Stimulated activated CD8-positive, alpha-beta memory T cell treated with anti-CD3 and anti-CD28 coated beads, Interleukin-7, amount 100 ng/mL, for 48 hours (primary cell): ENCODE results near the gene FBXL13.
"Not testable (repeated sequence)": the region's sequence is repeated elsewhere in the genome, so short reads cannot be mapped to it uniquely, and the experiment has no call there.

Source experiments
- DNase-seq, 2 donors: peaks; one replicate each; pipeline ENCODE4 v3.0.0-alpha.2; 2020; ENCODE audit warnings: low read depth in 1 of 2; ENCODE audit errors: extremely low read depth in 1 of 2

Gene FBXL13

GRCh38 chr7:103080923-103081322 lies 6.3 kb upstream of the FBXL13 start:
- DNase-seq = no peak

- no peak for DNase-seq
Measured at GRCh38 chr7:103079836-103080235, 5.2 kb upstream of the FBXL13 start.

GRCh38 chr7:103078226-103078625 lies 3.6 kb upstream of the FBXL13 start:
- not testable (repeated sequence) for DNase-seq

- no peak for DNase-seq
Measured at GRCh38 chr7:103077318-103077717, 2.7 kb upstream of the FBXL13 start.

GRCh38 chr7:103076764-103077163 lies 2.2 kb upstream of the FBXL13 start:
- DNase-seq = no peak

- peak; percentile 67 to 79 for DNase-seq
Measured at GRCh38 chr7:103075337-103075918, 832 bp upstream of the FBXL13 start.

- DNase-seq = no peak
Measured at GRCh38 chr7:103073989-103074518, 542 bp downstream of the FBXL13 start.

- DNase-seq = no peak
Measured at GRCh38 chr7:103071000-103071399, 3.6 kb downstream of the FBXL13 start.

GRCh38 chr7:103068414-103069403 lies 5.9 kb downstream of the FBXL13 start:
- no peak for DNase-seq

GRCh38 chr7:103065667-103066066 lies 8.9 kb downstream of the FBXL13 start:
- DNase-seq = peak; percentile 14 to 31

GRCh38 chr7:103063895-103064294 lies 10.7 kb downstream of the FBXL13 start:
- no peak for DNase-seq

GRCh38 chr7:103059471-103059870 lies 15.1 kb downstream of the FBXL13 start:
- DNase-seq = no peak

GRCh38 chr7:103058122-103058521 lies 16.5 kb downstream of the FBXL13 start:
- no peak for DNase-seq

- DNase-seq = not testable (repeated sequence)
Measured at GRCh38 chr7:103056006-103056405, 18.6 kb downstream of the FBXL13 start.

GRCh38 chr7:103051519-103051918 lies 23.1 kb downstream of the FBXL13 start:
- no peak for DNase-seq

GRCh38 chr7:103048833-103049232 lies 25.8 kb downstream of the FBXL13 start:
- no peak for DNase-seq

GRCh38 chr7:103041815-103042214 lies 32.8 kb downstream of the FBXL13 start:
- DNase-seq = not testable (repeated sequence)

GRCh38 chr7:103037823-103038739 lies 36.5 kb downstream of the FBXL13 start:
- DNase-seq = not testable (repeated sequence)

- no peak for DNase-seq
Measured at GRCh38 chr7:103037476-103037822, 37.1 kb downstream of the FBXL13 start.

GRCh38 chr7:103034318-103034717 lies 40.3 kb downstream of the FBXL13 start:
- DNase-seq = not testable (repeated sequence)

GRCh38 chr7:103031781-103032180 lies 42.8 kb downstream of the FBXL13 start:
- DNase-seq = no peak
